AG04450 (cell line): ENCODE results near the gene TIGIT. TPM values are rescaled to one million over a fixed set of nuclear protein-coding genes. Genes with fewer than 3 reads are reported as not detected.

Experiments used
- CTCF ChIA-PET: fragments of 300-600, 350-600 bp; formaldehyde crosslinking; extraction: SDS; loops from one replicate; lab custom pipeline; 2022; ENCODE audit warnings: antibody characterized with exemption, inconsistent platforms; lab: Charles Lee
- POLR2A ChIA-PET: fragments of 350-600 bp; formaldehyde crosslinking; extraction: SDS; loops from one replicate; lab custom pipeline; 2021; ENCODE audit warnings: antibody characterized with exemption, inconsistent platforms; lab: Yijun Ruan, JAX
- DNase-seq: peaks from one replicate; pipeline ENCODE4 v3.0.0-alpha.2; 2011; ENCODE audit warnings: low read depth, low spot score
- H3K27ac ChIP-seq: one replicate; pipeline ENCODE4 v1.5.1; 2012; ENCODE audit warnings: low read depth, low read length, control low read depth
- H3K27me3 ChIP-seq: one replicate; pipeline ENCODE4 v1.6.0; 2012; ENCODE audit warnings: low read length; ENCODE audit not compliant: control insufficient read depth, insufficient read depth
- H3K4me3 ChIP-seq: 2 replicates; pipeline ENCODE4 v1.5.1; 2011; ENCODE audit warnings: mild to moderate bottlenecking, low read depth, low read length, control low read depth
- H3K9me3 ChIP-seq: 2 replicates; pipeline ENCODE4 v1.5.1; 2012; ENCODE audit warnings: low read length; ENCODE audit not compliant: control insufficient read depth, insufficient read depth
- polyA minus RNA-seq: library from RNA; depleted of rRNA, polyadenylated mRNA; stranded (reverse); fragments of >200 nt; gene quantifications from 2 replicates; pipeline ENCODE4 v1.2.3, GENCODE V29; 2011; rRNA and poly(A)+ RNA removed
- polyA plus RNA-seq: library from polyadenylated mRNA; depleted of rRNA; stranded (reverse); fragments of >200 nt; gene quantifications from 2 replicates; pipeline ENCODE4 v1.2.3, GENCODE V29; 2011; rRNA removed
- TF ChIP-seq, protein P1 (sequence below): IDR thresholded peaks from 2 replicates; pipeline ENCODE4 v1.5.1; 2011; ENCODE audit warnings: low read depth, low read length, control low read depth, inconsistent platforms

The TIGIT gene
- polyA plus RNA-seq (not detected in 2 replicates), polyA minus RNA-seq (not detected in 2 replicates)

DNA sequence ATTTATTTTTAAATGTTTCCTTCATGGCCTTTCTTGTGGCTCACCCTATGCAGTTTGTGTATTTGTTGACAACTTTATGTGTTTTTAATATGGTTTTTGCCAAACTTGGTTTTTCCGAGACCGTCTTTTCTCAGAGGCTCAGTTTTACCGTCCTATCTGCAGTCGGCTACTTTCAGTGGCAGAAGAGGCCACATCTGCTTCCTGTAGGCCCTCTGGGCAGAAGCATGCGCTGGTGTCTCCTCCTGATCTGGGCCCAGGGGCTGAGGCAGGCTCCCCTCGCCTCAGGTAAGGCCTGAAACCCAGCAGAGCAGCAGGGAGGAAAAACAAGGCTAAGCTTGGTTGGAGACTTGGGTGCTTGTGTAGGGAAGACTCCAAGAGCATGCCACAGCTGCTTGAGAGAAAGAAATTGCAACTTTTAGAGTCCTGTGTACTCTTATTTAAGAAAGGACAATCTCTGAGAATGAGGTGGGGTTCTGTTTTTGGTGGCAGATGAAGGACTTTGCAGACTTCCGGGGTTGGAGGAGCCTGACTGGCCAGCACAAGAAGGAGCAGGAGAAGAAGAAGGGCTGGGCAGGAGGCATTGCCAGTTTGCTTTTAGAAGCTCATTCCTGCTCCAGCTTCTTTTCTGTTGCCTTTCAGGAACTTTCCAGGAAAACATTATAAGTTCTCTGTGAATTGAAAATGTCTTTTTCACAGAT, at the start of gene TIGIT:
TIGIT (plus strand) TSS at position 191 of the 698 bp plus-strand sequence; CDS start at position 225, 34 bp downstream.
- Histone ChIP-seq H3K4me3 (no peak within 1 kb of the TSS), H3K27me3 (no peaks in the 10 kb centered on the region), H3K9me3 (no peaks in the 10 kb centered on the region), H3K27ac (no peak within 1 kb of the TSS)
- ChIA-PET CTCF (no interaction called here), POLR2A (no interaction called here)
- TF ChIP-seq, protein P1, sequence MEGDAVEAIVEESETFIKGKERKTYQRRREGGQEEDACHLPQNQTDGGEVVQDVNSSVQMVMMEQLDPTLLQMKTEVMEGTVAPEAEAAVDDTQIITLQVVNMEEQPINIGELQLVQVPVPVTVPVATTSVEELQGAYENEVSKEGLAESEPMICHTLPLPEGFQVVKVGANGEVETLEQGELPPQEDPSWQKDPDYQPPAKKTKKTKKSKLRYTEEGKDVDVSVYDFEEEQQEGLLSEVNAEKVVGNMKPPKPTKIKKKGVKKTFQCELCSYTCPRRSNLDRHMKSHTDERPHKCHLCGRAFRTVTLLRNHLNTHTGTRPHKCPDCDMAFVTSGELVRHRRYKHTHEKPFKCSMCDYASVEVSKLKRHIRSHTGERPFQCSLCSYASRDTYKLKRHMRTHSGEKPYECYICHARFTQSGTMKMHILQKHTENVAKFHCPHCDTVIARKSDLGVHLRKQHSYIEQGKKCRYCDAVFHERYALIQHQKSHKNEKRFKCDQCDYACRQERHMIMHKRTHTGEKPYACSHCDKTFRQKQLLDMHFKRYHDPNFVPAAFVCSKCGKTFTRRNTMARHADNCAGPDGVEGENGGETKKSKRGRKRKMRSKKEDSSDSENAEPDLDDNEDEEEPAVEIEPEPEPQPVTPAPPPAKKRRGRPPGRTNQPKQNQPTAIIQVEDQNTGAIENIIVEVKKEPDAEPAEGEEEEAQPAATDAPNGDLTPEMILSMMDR: no peak
- DNase-seq: no peak

DNA sequence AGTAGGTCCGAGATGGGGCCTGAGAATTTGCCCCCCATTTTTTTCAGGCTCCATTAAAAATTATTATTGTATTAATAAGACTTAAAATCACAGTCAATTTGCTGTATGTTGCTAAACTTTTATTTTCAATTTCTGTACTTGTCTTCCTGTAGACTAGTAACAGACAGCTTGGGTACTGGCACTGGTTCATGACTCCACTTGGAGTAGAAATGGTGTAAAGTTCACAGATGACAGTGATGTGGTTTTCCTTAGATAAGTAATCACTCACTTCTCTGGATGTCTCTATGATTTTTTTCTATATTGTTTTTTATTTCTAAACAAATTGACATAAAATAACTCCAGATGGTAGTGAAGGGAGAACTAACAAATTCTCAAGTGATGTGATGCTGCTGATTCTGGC, 40.9 kb upstream of the TIGIT start:
- peaks cover 2% of the 10 kb centered on the region for H3K27me3 ChIP-seq
- TF ChIP-seq, protein P1: no peak
- CTCF ChIA-PET: no interaction called here
- POLR2A ChIA-PET: no interaction called here
- H3K4me3 ChIP-seq: no peak overlapping the region
- no peaks in the 10 kb centered on the region for H3K9me3 ChIP-seq
- no peak overlapping the region for H3K27ac ChIP-seq
- DNase-seq: no peak

- ChIA-PET CTCF (no interaction called here), POLR2A (no interaction called here)
- TF ChIP-seq, protein P1: no peak
- no peak for DNase-seq
- peaks cover under 1% of the 10 kb centered on the region for H3K27me3 ChIP-seq
- no peaks in the 10 kb centered on the region for H3K9me3 ChIP-seq
- no peak overlapping the region for H3K4me3 ChIP-seq
- no peak overlapping the region for H3K27ac ChIP-seq
These were observed 40.3 kb upstream of the TIGIT start for GRCh38 chr3:114253505-114253904.

GRCh38 chr3:114259566-114259965, 34.3 kb upstream of the TIGIT start:
- DNase-seq: no peak
- TF ChIP-seq, protein P1: no peak
- Histone ChIP-seq H3K27me3 (no peaks in the 10 kb centered on the region), H3K9me3 (no peaks in the 10 kb centered on the region), H3K27ac (no peak overlapping the region), H3K4me3 (no peak overlapping the region)
- ChIA-PET POLR2A (no interaction called here), CTCF (no interaction called here)

GRCh38 chr3:114260152-114260551, 33.7 kb upstream of the TIGIT start:
- ChIA-PET POLR2A (no interaction called here), CTCF (no interaction called here)
- TF ChIP-seq, protein P1: no peak
- no peaks in the 10 kb centered on the region for H3K9me3 ChIP-seq
- no peak overlapping the region for H3K27ac ChIP-seq
- no peak overlapping the region for H3K4me3 ChIP-seq
- H3K27me3 ChIP-seq: no peaks in the 10 kb centered on the region
- no peak for DNase-seq
